Nephron (organoid): ENCODE measurements around the gene OTOP3.

ENCODE experiments used
- H3K27ac Mint-ChIP-seq, 3 experiments: 2 replicates each; pipeline ENCODE4 v1.8.0; 2020; ENCODE audit warnings: mixed read lengths in 3 of 3, mild to moderate bottlenecking in 2 of 3, moderate library complexity in 1 of 3
- H3K27me3 Mint-ChIP-seq: 2 replicates; pipeline ENCODE4 v1.8.0; 2021; ENCODE audit warnings: low read depth, mild to moderate bottlenecking, moderate library complexity, mixed read lengths
- H3K36me3 Mint-ChIP-seq: 2 replicates; pipeline ENCODE4 v1.8.0; 2020; ENCODE audit warnings: low read depth, mixed read lengths
- H3K4me1 Mint-ChIP-seq: 2 replicates; pipeline ENCODE4 v1.8.0; 2020; ENCODE audit warnings: mixed read lengths
- H3K4me3 Mint-ChIP-seq, 3 experiments: 2 replicates each; pipeline ENCODE4 v1.8.0; 2020; ENCODE audit warnings: mild to moderate bottlenecking in 3 of 3, mixed read lengths in 3 of 3, moderate library complexity in 2 of 3
- H3K9me3 Mint-ChIP-seq: 2 replicates; pipeline ENCODE4 v1.8.0; 2020; ENCODE audit warnings: mixed read lengths
- CTCF ChIP-seq, 3 experiments: fragments of 200-600 bp; sonication (generic); IDR thresholded peaks; one replicate each; pipeline ENCODE4 v1.5.0; 2021; ENCODE audit warnings: antibody characterized with exemption in 3 of 3; ENCODE audit not compliant: unreplicated experiment in 3 of 3

The OTOP3 gene

DNA sequence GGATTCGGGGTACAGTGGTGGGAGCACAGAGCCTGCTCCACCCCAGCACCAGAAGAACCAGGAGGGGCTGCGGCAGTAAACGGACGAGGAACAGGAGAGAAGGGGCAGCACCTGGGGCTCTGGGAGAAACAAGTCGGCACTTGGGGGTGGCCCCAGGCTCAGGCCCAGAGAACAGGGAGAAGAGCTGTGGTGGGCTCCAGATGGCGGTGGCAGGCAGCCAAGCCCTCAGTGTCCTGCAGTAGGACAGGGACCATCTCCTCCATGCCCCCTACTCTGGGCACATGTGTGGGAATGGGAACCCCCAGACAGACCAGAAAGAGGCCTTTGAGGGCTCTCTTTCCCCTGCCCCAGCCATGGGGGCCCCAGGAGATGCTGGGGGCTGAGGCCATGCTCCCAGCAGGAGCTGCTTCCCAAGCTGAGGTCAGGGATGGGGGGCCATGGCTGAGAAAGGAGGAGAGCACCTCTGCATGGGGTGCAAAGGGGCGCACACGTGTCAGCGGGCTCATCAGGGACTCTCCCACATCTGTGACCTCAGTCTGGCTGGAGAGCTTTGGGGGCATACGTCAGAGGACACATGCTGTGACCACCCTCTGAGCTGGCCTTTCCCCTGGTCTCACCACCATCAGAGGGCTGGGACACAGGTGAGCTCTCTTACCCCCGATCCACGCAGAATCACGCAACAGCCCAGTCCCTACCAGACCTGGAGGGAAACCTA is 19.4 kb upstream of the OTOP3 start:
- H3K9me3 Mint-ChIP-seq = no peaks in the 10 kb centered on the region
- H3K4me3 Mint-ChIP-seq = no peak overlapping the region
- no peak overlapping the region for H3K27ac Mint-ChIP-seq
- no peaks in the 10 kb centered on the region for H3K36me3 Mint-ChIP-seq
- peaks cover 45% of the 10 kb centered on the region for H3K27me3 Mint-ChIP-seq
- H3K4me1 Mint-ChIP-seq = no peaks in the 10 kb centered on the region
- no peak for TF ChIP-seq CTCF (IDR thresholded peaks at IDR 0.05; ENCODE audit: unreplicated experiment in 3 of 3)

GRCh38 chr17:74916851-74917199 is 18.9 kb upstream of the OTOP3 start:
- TF ChIP-seq CTCF (IDR thresholded peaks at IDR 0.05; ENCODE audit: unreplicated experiment in 3 of 3) = no peak
- no peaks in the 10 kb centered on the region for H3K4me1 Mint-ChIP-seq
- peaks cover 42% of the 10 kb centered on the region for H3K27me3 Mint-ChIP-seq
- no peaks in the 10 kb centered on the region for H3K9me3 Mint-ChIP-seq
- no peak overlapping the region for H3K27ac Mint-ChIP-seq
- no peaks in the 10 kb centered on the region for H3K36me3 Mint-ChIP-seq
- H3K4me3 Mint-ChIP-seq = no peak overlapping the region

DNA sequence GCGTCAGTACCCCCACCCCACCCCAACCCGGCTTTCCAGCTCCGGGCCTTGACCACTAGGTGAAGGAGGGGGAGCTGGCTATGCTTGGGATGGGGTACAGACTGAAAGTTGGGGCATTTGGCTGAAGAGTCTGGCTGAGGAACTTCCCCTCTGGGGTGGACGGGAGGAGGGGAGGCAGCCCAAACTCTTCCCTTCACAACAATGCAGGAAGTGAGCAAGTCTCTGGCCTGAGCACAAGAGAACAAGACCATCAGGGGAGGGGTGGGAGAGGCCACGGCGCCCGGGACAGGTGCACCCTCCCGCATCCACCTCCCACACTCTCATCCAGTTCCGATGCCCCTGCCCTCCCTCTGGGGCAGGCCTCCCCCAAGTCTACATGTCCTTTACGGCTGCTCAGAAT is 18.3 kb upstream of the OTOP3 start:
- Mint-ChIP-seq H3K27ac (no peak overlapping the region), H3K27me3 (peaks cover 44% of the 10 kb centered on the region), H3K4me3 (no peak overlapping the region), H3K36me3 (no peaks in the 10 kb centered on the region), H3K9me3 (no peaks in the 10 kb centered on the region), H3K4me1 (no peaks in the 10 kb centered on the region)
- TF ChIP-seq CTCF (IDR thresholded peaks at IDR 0.05; ENCODE audit: unreplicated experiment in 3 of 3) = no peak

DNA sequence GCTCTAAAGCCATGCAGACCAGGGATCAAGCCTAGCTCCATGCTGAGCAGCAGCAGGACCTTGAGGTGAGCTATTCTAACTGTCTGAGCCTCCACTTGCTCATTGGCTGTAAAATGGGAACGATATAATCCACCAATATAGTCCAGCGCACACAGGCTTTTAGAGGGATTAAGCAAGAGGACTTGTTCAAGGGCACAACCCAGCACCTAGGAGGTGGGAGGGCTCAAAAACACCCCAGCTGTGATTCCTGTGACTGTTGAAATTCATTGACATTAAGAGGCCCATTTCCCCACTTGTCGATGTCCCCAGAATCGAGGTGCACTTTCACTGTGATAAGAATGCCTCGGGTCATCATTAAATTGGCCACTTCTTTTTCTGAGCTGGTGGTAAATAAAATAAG is 16.8 kb upstream of the OTOP3 start:
- no peak overlapping the region for H3K4me3 Mint-ChIP-seq
- no peaks in the 10 kb centered on the region for H3K9me3 Mint-ChIP-seq
- H3K27me3 Mint-ChIP-seq = peaks cover 55% of the 10 kb centered on the region
- TF ChIP-seq CTCF (IDR thresholded peaks at IDR 0.05; ENCODE audit: unreplicated experiment in 3 of 3) = no peak
- no peaks in the 10 kb centered on the region for H3K36me3 Mint-ChIP-seq
- H3K27ac Mint-ChIP-seq = no peak overlapping the region
- H3K4me1 Mint-ChIP-seq = no peaks in the 10 kb centered on the region

- TF ChIP-seq CTCF (IDR thresholded peaks at IDR 0.05; ENCODE audit: unreplicated experiment in 3 of 3) = no peak
- Mint-ChIP-seq H3K9me3 (no peaks in the 10 kb centered on the region), H3K4me3 (no peak overlapping the region), H3K27me3 (peaks cover 59% of the 10 kb centered on the region), H3K36me3 (no peaks in the 10 kb centered on the region), H3K27ac (no peak overlapping the region), H3K4me1 (no peaks in the 10 kb centered on the region)
Measured at GRCh38 chr17:74919440-74920305, 16.0 kb upstream of the OTOP3 start.

DNA sequence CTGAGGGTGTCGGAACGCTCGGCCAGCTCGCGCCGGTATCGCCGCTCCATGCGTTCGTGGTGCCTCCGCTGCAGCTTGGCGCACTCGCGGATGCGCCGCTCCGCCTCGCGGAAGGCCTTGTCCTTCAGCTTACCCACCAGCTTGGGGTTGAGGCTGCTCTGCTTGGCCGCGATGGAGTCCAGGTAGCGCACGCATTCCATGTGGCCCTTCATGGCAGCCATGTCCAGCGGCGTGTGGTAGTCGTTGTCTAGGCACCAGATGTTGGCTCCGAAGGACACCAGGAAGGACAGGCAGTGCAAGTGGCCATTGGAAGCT is 15.4 kb upstream of the OTOP3 start:
- no peak for TF ChIP-seq CTCF (IDR thresholded peaks at IDR 0.05; ENCODE audit: unreplicated experiment in 3 of 3)
- Mint-ChIP-seq H3K27ac (no peak overlapping the region), H3K4me3 (no peak overlapping the region), H3K4me1 (no peaks in the 10 kb centered on the region), H3K36me3 (no peaks in the 10 kb centered on the region), H3K27me3 (peaks cover 65% of the 10 kb centered on the region), H3K9me3 (no peaks in the 10 kb centered on the region)
